ENCODE results near the gene ABCA7.

DNA sequence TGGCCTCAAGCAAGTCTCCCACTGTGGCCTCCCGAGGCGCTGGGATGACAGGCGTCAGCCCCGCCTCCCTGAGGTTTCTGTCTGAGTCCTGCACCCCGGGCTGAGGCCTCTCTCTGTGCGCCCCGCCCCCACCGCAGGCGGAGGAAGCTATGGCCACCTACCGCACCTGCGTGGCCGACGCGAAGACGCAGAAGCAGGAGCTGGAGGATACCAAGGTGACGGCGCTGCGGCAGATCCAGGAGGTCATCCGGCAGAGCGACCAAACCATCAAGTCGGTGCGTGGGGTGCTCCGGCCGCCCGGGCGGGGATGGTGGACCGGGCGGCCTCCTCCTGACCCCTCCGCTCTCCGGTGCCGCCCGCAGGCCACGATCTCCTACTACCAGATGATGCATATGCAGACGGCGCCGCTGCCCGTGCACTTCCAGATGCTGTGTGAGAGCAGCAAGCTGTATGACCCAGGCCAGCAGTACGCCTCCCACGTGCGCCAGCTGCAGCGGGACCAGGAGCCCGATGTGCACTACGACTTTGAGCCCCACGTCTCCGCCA lies 39.7 kb downstream of the ABCA7 start:
- TF ChIP-seq SP1 (IDR thresholded peaks at IDR 0.05) (no peak), SUZ12 (IDR thresholded peaks at IDR 0.05) (no peak), FOXM1 (IDR thresholded peaks at IDR 0.05; ENCODE audit: borderline replicate concordance) (no peak), FOXK2 (IDR thresholded peaks at IDR 0.05) (no peak), NFRKB (IDR thresholded peaks at IDR 0.05) (no peak), HDGF (IDR thresholded peaks at IDR 0.05; ENCODE audit: borderline replicate concordance) (no peak), BHLHE40 (IDR thresholded peaks at IDR 0.05; ENCODE audit: borderline replicate concordance) (no peak)

All from HEK293T (cell line).